Stimulated activated CD8-positive, alpha-beta memory T cell treated with anti-CD3 and anti-CD28 coated beads, Interleukin-12 subunit alpha, Interleukin-12 subunit beta, amount 100 ng/mL, for 4 hours (primary cell): ENCODE results near the gene MED27.
A peak's percentile ranks its signal among the peaks of the same experiment; 100 is the strongest.

Experiments used
- DNase-seq: peaks from one replicate; pipeline ENCODE4 v3.0.0-alpha.2; 2020; ENCODE audit warnings: low read depth

MED27 gene

GRCh38 chr9:132079391-132080091 is at the start of gene MED27:
Gene MED27 (minus strand): TSS chr9:132079867. CDS start chr9:132079844, 23 bp downstream.
- peak; percentile 85 for DNase-seq

- no peak for DNase-seq
These were observed 48.3 kb upstream of the MED27 start for GRCh38 chr9:132127888-132128534.

- DNase-seq: no peak
These were observed 47.1 kb upstream of the MED27 start for GRCh38 chr9:132126680-132127236.

- DNase-seq: no peak
These were observed 46.4 kb upstream of the MED27 start for GRCh38 chr9:132125944-132126679.

- DNase-seq: no peak
These were observed 45.7 kb upstream of the MED27 start for GRCh38 chr9:132125361-132125760.

GRCh38 chr9:132124800-132125199 is 45.1 kb upstream of the MED27 start:
- DNase-seq: no peak

- DNase-seq: no peak
These were observed 41.4 kb upstream of the MED27 start for GRCh38 chr9:132121021-132121420.

GRCh38 chr9:132117694-132118093 is 38.0 kb upstream of the MED27 start:
- DNase-seq: no peak

- DNase-seq: no peak
These were observed 36.9 kb upstream of the MED27 start for GRCh38 chr9:132116583-132116982.

GRCh38 chr9:132114102-132114707 is 34.5 kb upstream of the MED27 start:
- DNase-seq: no peak

- DNase-seq: no peak
These were observed 29.6 kb upstream of the MED27 start for GRCh38 chr9:132109291-132109690.

GRCh38 chr9:132108728-132109127 is 29.1 kb upstream of the MED27 start:
- DNase-seq: no peak

- no peak for DNase-seq
These were observed 20.2 kb upstream of the MED27 start for GRCh38 chr9:132099741-132100407.

GRCh38 chr9:132099167-132099566 is 19.5 kb upstream of the MED27 start:
- no peak for DNase-seq

GRCh38 chr9:132094314-132094791 is 14.7 kb upstream of the MED27 start:
- DNase-seq: no peak

- DNase-seq: no peak
These were observed 11.1 kb upstream of the MED27 start for GRCh38 chr9:132090771-132091170.

GRCh38 chr9:132087438-132088030 is 7.9 kb upstream of the MED27 start:
- DNase-seq: no peak

- DNase-seq: no peak
These were observed 2.5 kb upstream of the MED27 start for GRCh38 chr9:132082188-132082587.

GRCh38 chr9:132078699-132079356 is 839 bp downstream of the MED27 start:
- DNase-seq: no peak

- DNase-seq: no peak
These were observed 1.6 kb downstream of the MED27 start for GRCh38 chr9:132077881-132078698.
